Neural cell (in vitro differentiated cells): ENCODE data around the gene SMARCA4. TPM values are rescaled to one million over a fixed set of nuclear protein-coding genes. Genes with fewer than 3 reads are reported as not detected.

ENCODE experiments used
- H2AFZ ChIP-seq: fragments of 200-600, 300-800 bp; sonication (generic), shearing (Covaris generic); 2 replicates; pipeline ENCODE4 v1.6.0; 2014; ENCODE audit warnings: low read depth, mild to moderate bottlenecking, antibody characterized with exemption, low read length, moderate library complexity
- H3F3A ChIP-seq: fragments of 200-600 bp; shearing (Covaris generic); 2 replicates; pipeline ENCODE4 v1.6.1; 2016; ENCODE audit warnings: mild to moderate bottlenecking, moderate library complexity, mixed read lengths, antibody characterized with exemption, low read length; ENCODE audit not compliant: insufficient read depth, poor library complexity, severe bottlenecking
- H3K27ac ChIP-seq: fragments of 200-600, 300-800 bp; sonication (generic), shearing (Covaris generic); 2 replicates; pipeline ENCODE4 v1.5.1; 2014; ENCODE audit warnings: mild to moderate bottlenecking, low read length, moderate library complexity
- H3K27me3 ChIP-seq: fragments of 300-800, 200-600 bp; sonication (generic), shearing (Covaris generic); 2 replicates; pipeline ENCODE4 v1.6.0; 2014; ENCODE audit warnings: mild to moderate bottlenecking, low read depth, low read length, moderate library complexity; ENCODE audit not compliant: insufficient read depth
- H3K36me3 ChIP-seq: fragments of 300-800, 200-600 bp; sonication (generic), shearing (Covaris generic); 2 replicates; pipeline ENCODE4 v1.5.1; 2014; ENCODE audit warnings: mild to moderate bottlenecking, antibody characterized with exemption, low read length, moderate library complexity; ENCODE audit not compliant: insufficient read depth
- H3K4me2 ChIP-seq: fragments of 300-800, 200-600 bp; sonication (generic), shearing (Covaris generic); 2 replicates; pipeline ENCODE4 v1.6.0; 2014; ENCODE audit warnings: mild to moderate bottlenecking, low read length
- H3K4me3 ChIP-seq: fragments of 300-800, 200-600 bp; sonication (generic), shearing (Covaris generic); 2 replicates; pipeline ENCODE4 v1.5.1; 2014; ENCODE audit warnings: mild to moderate bottlenecking, low read length, moderate library complexity
- H3K79me2 ChIP-seq: fragments of 200-600 bp; shearing (Covaris generic); replicated peaks from 2 replicates; pipeline ENCODE4 v1.6.0; 2014; ENCODE audit warnings: mild to moderate bottlenecking, low read length, moderate library complexity; ENCODE audit not compliant: insufficient read depth
- H3K9ac ChIP-seq: fragments of 300-800, 200-600 bp; sonication (generic), shearing (Covaris generic); 2 replicates; pipeline ENCODE4 v1.6.1; 2016; ENCODE audit warnings: mild to moderate bottlenecking, low read length, mixed read lengths
- H3K9me2 ChIP-seq: fragments of 200-600 bp; shearing (Covaris generic); 2 replicates; pipeline ENCODE4 v1.6.1; 2016; ENCODE audit warnings: mild to moderate bottlenecking, low read length, mixed read lengths; ENCODE audit not compliant: insufficient read depth
- H3K9me3 ChIP-seq: fragments of 200-600, 300-800 bp; sonication (generic), shearing (Covaris generic); 2 replicates; pipeline ENCODE4 v1.6.1; 2016; ENCODE audit warnings: mild to moderate bottlenecking, mixed run types, low read length, moderate library complexity, mixed read lengths
- H4K20me1 ChIP-seq: fragments of 200-600 bp; shearing (Covaris generic); 2 replicates; pipeline ENCODE4 v1.6.1; 2016; ENCODE audit warnings: mild to moderate bottlenecking, mixed run types; ENCODE audit not compliant: insufficient read depth
- CTCF ChIP-seq: fragments of 450-650 bp; IDR thresholded peaks from 2 replicates; pipeline ENCODE4 v1.5.1; 2014; ENCODE audit warnings: antibody characterized with exemption, mild to moderate bottlenecking, moderate library complexity; ENCODE audit not compliant: poor library complexity, severe bottlenecking
- EP300 ChIP-seq: fragments of 450-650 bp; conservative IDR thresholded peaks from 2 replicates; pipeline ENCODE4 v1.6.1; 2014; ENCODE audit warnings: antibody characterized with exemption, mild to moderate bottlenecking, moderate library complexity; ENCODE audit not compliant: poor library complexity, severe bottlenecking
- EZH2 ChIP-seq: fragments of 200-600, 300-800 bp; shearing (Covaris generic), sonication (generic); IDR thresholded peaks from 2 replicates; pipeline ENCODE4 v1.6.1; 2014; ENCODE audit warnings: antibody characterized with exemption, low read length, borderline replicate concordance, mild to moderate bottlenecking; ENCODE audit not compliant: insufficient read depth, poor library complexity, severe bottlenecking
- MXI1 ChIP-seq: fragments of 450-650 bp; conservative IDR thresholded peaks from 2 replicates; pipeline ENCODE4 v1.6.1; 2014; ENCODE audit warnings: antibody characterized with exemption, mild to moderate bottlenecking; ENCODE audit not compliant: poor library complexity, severe bottlenecking
- POLR2AphosphoS5 ChIP-seq: IDR thresholded peaks from 2 replicates; pipeline ENCODE4 v1.6.1; 2012
- RAD21 ChIP-seq: fragments of 450-650 bp; conservative IDR thresholded peaks from 2 replicates; pipeline ENCODE4 v1.6.1; 2014; ENCODE audit warnings: antibody characterized with exemption, mild to moderate bottlenecking, moderate library complexity
- REST ChIP-seq: IDR thresholded peaks from 2 replicates; pipeline ENCODE4 v1.6.1; 2012; ENCODE audit warnings: borderline replicate concordance
- SMC3 ChIP-seq: fragments of 450-650 bp; conservative IDR thresholded peaks from 2 replicates; pipeline ENCODE4 v1.6.1; 2014; ENCODE audit warnings: antibody characterized with exemption, mild to moderate bottlenecking, moderate library complexity; ENCODE audit not compliant: poor library complexity
- TAF1 ChIP-seq: IDR thresholded peaks from 2 replicates; pipeline ENCODE4 v1.6.1; 2012; ENCODE audit warnings: low read depth
- polyA plus RNA-seq: library from polyadenylated mRNA; depleted of rRNA; stranded (reverse); fragments of >200 nt; gene quantifications from 2 replicates; pipeline ENCODE4 v1.2.3, GENCODE V29; 2014

SMARCA4 gene
- polyA plus RNA-seq, 1 donor from 2014 or later, result 97.3 TPM

- H4K20me1 ChIP-seq, result peaks cover 34% of the 10 kb centered on the region
- H3K4me3 ChIP-seq, result peak overlapping the region; percentile 22
- no peak overlapping the region for H2AFZ ChIP-seq
- no peaks in the 10 kb centered on the region for H3K9me2 ChIP-seq
- no peak overlapping the region for H3K4me2 ChIP-seq
- peaks cover 74% of the 10 kb centered on the region for H3K79me2 ChIP-seq
- TF ChIP-seq MXI1, result no peak
- TF ChIP-seq REST, result no peak
- TF ChIP-seq POLR2AphosphoS5, result no peak
- no peak for TF ChIP-seq RAD21
- TF ChIP-seq EZH2, result no peak
- no peak for TF ChIP-seq TAF1
- TF ChIP-seq CTCF, result no peak
- TF ChIP-seq SMC3, result no peak
- H3K36me3 ChIP-seq, result no peaks in the 10 kb centered on the region
- H3K9me3 ChIP-seq, result no peaks in the 10 kb centered on the region
- no peak overlapping the region for H3K27ac ChIP-seq
- H3K27me3 ChIP-seq, result no peaks in the 10 kb centered on the region
- no peaks in the 10 kb centered on the region for H3F3A ChIP-seq
- H3K9ac ChIP-seq, result no peak overlapping the region
Observed at GRCh38 chr19:10964903-10965302, 4.1 kb downstream of the SMARCA4 start.

GRCh38 chr19:10965398-10965797 is 4.6 kb downstream of the SMARCA4 start:
- Histone ChIP-seq H3K36me3 (no peaks in the 10 kb centered on the region), H3K27ac (no peak overlapping the region), H3F3A (no peaks in the 10 kb centered on the region), H4K20me1 (peaks cover 38% of the 10 kb centered on the region), H3K27me3 (no peaks in the 10 kb centered on the region), H2AFZ (no peak overlapping the region), H3K9me2 (no peaks in the 10 kb centered on the region), H3K4me2 (no peak overlapping the region), H3K9ac (no peak overlapping the region), H3K79me2 (peaks cover 79% of the 10 kb centered on the region), H3K9me3 (no peaks in the 10 kb centered on the region), H3K4me3 (peak overlapping the region; percentile 22)
- no peak for TF ChIP-seq MXI1
- TF ChIP-seq REST, result no peak
- TF ChIP-seq EP300, result no peak
- no peak for TF ChIP-seq CTCF
- TF ChIP-seq TAF1, result no peak
- TF ChIP-seq POLR2AphosphoS5, result no peak
- TF ChIP-seq SMC3, result no peak
- TF ChIP-seq RAD21, result no peak
- no peak for TF ChIP-seq EZH2
